Erythroblast (primary cell): ENCODE measurements around the gene C5orf24.
A peak's percentile ranks its signal among the peaks of the same experiment; 100 is the strongest.
"Not testable (repeated sequence)": the region's sequence is repeated elsewhere in the genome, so short reads cannot be mapped to it uniquely, and the experiment has no call there.

Experiments
- DNase-seq, 2 experiments: peaks; one replicate each; lab custom pipeline; 2025; lab: John Stamatoyannopoulos, UW
- GATA1 ChIP-seq: IDR thresholded peaks from 2 replicates; pipeline ENCODE4 v1.6.1; 2011; ENCODE audit warnings: low read depth, mild to moderate bottlenecking, control low read depth, low read length, moderate library complexity
- POLR2A ChIP-seq: IDR thresholded peaks from 2 replicates; pipeline ENCODE4 v1.6.1; 2011; ENCODE audit warnings: mild to moderate bottlenecking, low read length

The C5orf24 gene

GRCh38 chr5:134878403-134878802 is 32.6 kb downstream of the C5orf24 start:
- peak; percentile 29 to 32 for DNase-seq
- no peak for TF ChIP-seq GATA1
- no peak for TF ChIP-seq POLR2A

- no peak for TF ChIP-seq POLR2A
- no peak for TF ChIP-seq GATA1
- no peak for DNase-seq
Measured at GRCh38 chr5:134879456-134879855, 33.7 kb downstream of the C5orf24 start.

- DNase-seq: not testable (repeated sequence)
Measured at GRCh38 chr5:134880937-134881336, 35.2 kb downstream of the C5orf24 start.

GRCh38 chr5:134881711-134882110 is 35.9 kb downstream of the C5orf24 start:
- DNase-seq: not testable (repeated sequence)

GRCh38 chr5:134887593-134888159 is 41.9 kb downstream of the C5orf24 start:
- no peak for TF ChIP-seq POLR2A
- TF ChIP-seq GATA1: no peak
- DNase-seq: no peak

GRCh38 chr5:134889335-134889734 is 43.6 kb downstream of the C5orf24 start:
- no peak for DNase-seq
- TF ChIP-seq POLR2A: no peak
- no peak for TF ChIP-seq GATA1

GRCh38 chr5:134891473-134891872 is 45.7 kb downstream of the C5orf24 start:
- DNase-seq: no peak
- TF ChIP-seq GATA1 (no peak), POLR2A (no peak)

GRCh38 chr5:134892282-134892681 is 46.5 kb downstream of the C5orf24 start:
- TF ChIP-seq POLR2A: no peak
- TF ChIP-seq GATA1: no peak
- no peak for DNase-seq

- TF ChIP-seq GATA1 (no peak), POLR2A (no peak)
- DNase-seq: no peak
Measured at GRCh38 chr5:134892926-134893325, 47.2 kb downstream of the C5orf24 start.

- no peak for DNase-seq
- no peak for TF ChIP-seq GATA1
- TF ChIP-seq POLR2A: no peak
Measured at GRCh38 chr5:134893748-134894505, 48.2 kb downstream of the C5orf24 start.

GRCh38 chr5:134902071-134902801 is 56.5 kb downstream of the C5orf24 start:
- DNase-seq: no peak
- TF ChIP-seq POLR2A: no peak
- no peak for TF ChIP-seq GATA1

GRCh38 chr5:134904610-134905245 is 59.0 kb downstream of the C5orf24 start, which contains the start of gene PCBD2:
Gene PCBD2, plus strand, starts transcription at chr5:134905131. Its CDS starts 9 bp downstream, at chr5:134905140.
- peak; percentile 94 to 97 for DNase-seq

GRCh38 chr5:134905246-134905996 is 59.7 kb downstream of the C5orf24 start:
- TF ChIP-seq POLR2A (peak; percentile 8), GATA1 (no peak)
- DNase-seq: peak; percentile 86 to 91

More at GRCh38 chr5:134904610-134905245, 59.0 kb downstream of the C5orf24 start, which contains the start of gene PCBD2:
- TF ChIP-seq POLR2A: peak; percentile 92
- TF ChIP-seq GATA1: no peak
